SU-DHL-6 (cell line): Measurements from ENCODE around the gene ARL4A.

Experiments used
- CTCF ChIP-seq: fragments of 200-600 bp; sonication (generic); IDR thresholded peaks from one replicate; pipeline ENCODE4 v1.5.1; 2017; ENCODE audit warnings: antibody characterized with exemption, mild to moderate bottlenecking, low read length, moderate library complexity; ENCODE audit not compliant: insufficient read depth, poor library complexity, severe bottlenecking
- EZH2phosphoT487 ChIP-seq: fragments of 200-600 bp; sonication (generic), shearing (Covaris generic); conservative IDR thresholded peaks from 2 replicates; pipeline ENCODE4 v1.6.1; 2018; ENCODE audit warnings: mild to moderate bottlenecking, antibody characterized with exemption, low read length, moderate library complexity, mixed read lengths

DNA sequence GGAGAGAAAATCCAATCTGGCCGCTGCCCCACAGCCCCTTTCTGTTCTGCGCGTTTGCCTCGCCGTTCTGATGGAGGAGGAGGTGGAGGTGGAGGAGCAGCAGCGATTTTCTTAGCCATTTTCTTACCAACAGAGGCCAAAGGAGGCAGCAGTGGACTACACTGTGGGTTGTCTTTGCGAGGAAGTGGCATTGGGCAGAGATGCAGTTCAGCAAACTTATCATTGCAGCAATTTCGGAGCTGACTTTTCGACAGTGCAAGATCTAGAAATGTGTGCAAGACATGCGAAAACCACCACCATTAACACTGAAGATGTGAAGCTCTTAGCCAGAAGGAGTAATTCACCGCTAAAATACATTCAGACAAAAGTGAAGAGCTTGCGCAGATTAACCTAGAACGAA lies 1.9 kb upstream of the ARL4A start:
- TF ChIP-seq CTCF (no peak), EZH2phosphoT487 (no peak)
